H1 (cell line): ENCODE data around the gene SMPD2. TPM values are rescaled to one million over a fixed set of nuclear protein-coding genes. Genes with fewer than 3 reads are reported as not detected.

Experiments used
- CTCF ChIA-PET: fragments of 300-600 bp; sonication (Branson Sonifier 250); formaldehyde crosslinking; loops from one replicate; lab custom pipeline; 2021; ENCODE audit not compliant: partially characterized antibody; lab: Charles Lee
- POLR2A ChIA-PET: fragments of 300-600 bp; sonication (Branson Sonifier 250); formaldehyde crosslinking; loops from one replicate; lab custom pipeline; 2021; ENCODE audit warnings: inconsistent platforms; ENCODE audit not compliant: partially characterized antibody; lab: Charles Lee
- DNase-seq, 2 experiments: peaks; one replicate each; pipeline versions ENCODE4 v3.0.0 to v3.0.0-alpha.2; 2010 to 2022; ENCODE audit warnings: low spot score in 2 of 2, low read depth in 1 of 2, mixed read lengths in 1 of 2
- FAIRE-seq: peaks from 2 replicates; lab custom pipeline; 2011; peaks lifted over from hg19 to GRCh38; lab: Jason Lieb, UNC
- H2AFZ ChIP-seq: 2 replicates; pipeline ENCODE4 v1.8.1; 2012; ENCODE audit warnings: low read length, inconsistent platforms
- H2AK5ac ChIP-seq: 2 replicates; pipeline ENCODE4 v1.6.1; 2013; ENCODE audit warnings: low read depth, low read length
- H2BK120ac ChIP-seq: replicated peaks from 2 replicates; pipeline ENCODE3; 2013; ENCODE audit warnings: low read depth, low read length, inconsistent platforms
- H2BK12ac ChIP-seq: 2 replicates; pipeline ENCODE4 v1.6.1; 2013; ENCODE audit warnings: low read depth, low read length
- H2BK15ac ChIP-seq: 2 replicates; pipeline ENCODE4 v1.6.1; 2013; ENCODE audit warnings: low read length
- H2BK20ac ChIP-seq: 2 replicates; pipeline ENCODE4 v1.6.1; 2013; ENCODE audit warnings: low read length
- H2BK5ac ChIP-seq: 2 replicates; pipeline ENCODE4 v1.6.1; 2013; ENCODE audit warnings: low read depth, low read length
- H3K14ac ChIP-seq: 2 replicates; pipeline ENCODE4 v1.6.1; 2013; ENCODE audit warnings: inconsistent platforms; ENCODE audit not compliant: insufficient read length
- H3K18ac ChIP-seq: 2 replicates; pipeline ENCODE4 v1.6.1; 2013; ENCODE audit warnings: low read length; ENCODE audit errors: extremely low read depth
- H3K23ac ChIP-seq: 2 replicates; pipeline ENCODE4 v1.6.1; 2013; ENCODE audit warnings: inconsistent platforms; ENCODE audit not compliant: insufficient read length
- H3K23me2 ChIP-seq: 2 replicates; pipeline ENCODE4 v1.6.1; 2013; ENCODE audit warnings: low read depth, low read length
- H3K27ac ChIP-seq: 2 replicates; pipeline ENCODE4 v1.6.1; 2011; ENCODE audit warnings: low read depth, low read length, inconsistent platforms
- H3K27me3 ChIP-seq, 4 experiments: replicated peaks in 1 of 4; 1 replicate in 1 of 4; 2 replicates in 3 of 4; pipeline versions ENCODE4 v1.6.1 to v1.8.1; 2011 to 2013; ENCODE audit warnings: low read length in 3 of 4, mild to moderate bottlenecking in 3 of 4, inconsistent platforms in 2 of 4, mixed read lengths in 2 of 4, moderate library complexity in 1 of 4; ENCODE audit not compliant: control insufficient read depth in 3 of 4, insufficient read depth in 3 of 4; ENCODE audit errors: extremely low read depth in 1 of 4
- H3K36me3 ChIP-seq, 4 experiments: 2 replicates each; pipeline versions ENCODE4 v1.6.1 to v1.8.1; 2011 to 2013; ENCODE audit warnings: mild to moderate bottlenecking in 4 of 4, low read length in 3 of 4, moderate library complexity in 2 of 4, control low read depth in 1 of 4, inconsistent platforms in 1 of 4; ENCODE audit not compliant: insufficient read depth in 4 of 4, control insufficient read depth in 2 of 4
- H3K4ac ChIP-seq: replicated peaks from 2 replicates; pipeline ENCODE3; 2013; ENCODE audit warnings: low read length, low read depth, mixed read lengths, inconsistent platforms; ENCODE audit not compliant: insufficient read length
- H3K4me1 ChIP-seq, 4 experiments: replicated peaks in 1 of 4; 1 replicate in 1 of 4; 2 replicates in 3 of 4; pipeline versions ENCODE4 v1.6.1 to v1.8.1; 2011 to 2013; ENCODE audit warnings: low read length in 3 of 4, inconsistent platforms in 2 of 4, mixed read lengths in 1 of 4; ENCODE audit not compliant: insufficient read depth in 4 of 4, control insufficient read depth in 3 of 4
- H3K4me2 ChIP-seq, 2 experiments: 2 replicates each; pipeline versions ENCODE4 v1.6.1 to v1.8.1; 2011 to 2013; ENCODE audit warnings: low read depth in 2 of 2, low read length in 2 of 2, control low read depth in 1 of 2, inconsistent platforms in 1 of 2, mild to moderate bottlenecking in 1 of 2; ENCODE audit not compliant: insufficient read depth in 1 of 2
- H3K4me3 ChIP-seq, 4 experiments: fragments of 200-600, 300-600 bp in 1 of 4; sonication (generic), shearing (Covaris generic), sonication (Bioruptor Twin) in 1 of 4; 2 replicates each; pipeline versions ENCODE4 v1.5.1 to v1.8.1; 2011 to 2016; ENCODE audit warnings: low read length in 4 of 4, low read depth in 3 of 4, control low read depth in 2 of 4, inconsistent platforms in 2 of 4, mild to moderate bottlenecking in 2 of 4, mixed read lengths in 1 of 4, moderate library complexity in 1 of 4; ENCODE audit not compliant: insufficient read depth in 2 of 4; ENCODE audit errors: extremely low read depth in 1 of 4
- H3K56ac ChIP-seq: replicated peaks from 2 replicates; pipeline ENCODE3; 2013; ENCODE audit warnings: low read depth, mild to moderate bottlenecking, mixed read lengths, low read length, inconsistent platforms; ENCODE audit not compliant: insufficient read length
- H3K79me1 ChIP-seq: 2 replicates; pipeline ENCODE4 v1.6.1; 2013; ENCODE audit warnings: low read depth, low read length, control low read depth
- H3K79me2 ChIP-seq, 2 experiments: 2 replicates each; pipeline versions ENCODE4 v1.6.1 to v1.8.1; 2012 to 2013; ENCODE audit warnings: low read length in 2 of 2, mild to moderate bottlenecking in 2 of 2, inconsistent platforms in 1 of 2; ENCODE audit not compliant: insufficient read depth in 2 of 2, control insufficient read depth in 1 of 2
- H3K9ac ChIP-seq, 4 experiments: replicated peaks in 1 of 4; 1 replicate in 1 of 4; 2 replicates in 3 of 4; pipeline versions ENCODE4 v1.6.1 to v1.8.1; 2011 to 2013; ENCODE audit warnings: low read depth in 3 of 4, low read length in 3 of 4, control low read depth in 2 of 4, mild to moderate bottlenecking in 2 of 4, moderate library complexity in 2 of 4, inconsistent platforms in 1 of 4; ENCODE audit errors: extremely low read depth in 1 of 4
- H3K9me3 ChIP-seq, 2 experiments: 2 replicates each; pipeline versions ENCODE4 v1.6.1 to v1.8.1; 2012 to 2013; ENCODE audit warnings: mild to moderate bottlenecking in 2 of 2, moderate library complexity in 2 of 2, control low read depth in 1 of 2, inconsistent platforms in 1 of 2, low read depth in 1 of 2, low read length in 1 of 2, mixed read lengths in 1 of 2; ENCODE audit not compliant: insufficient read depth in 2 of 2
- H4K20me1 ChIP-seq, 2 experiments: replicated peaks in 1 of 2; 2 replicates each; pipeline versions ENCODE3 to v1.8.1; 2011 to 2013; ENCODE audit warnings: inconsistent platforms in 2 of 2, low read length in 2 of 2, mild to moderate bottlenecking in 1 of 2; ENCODE audit not compliant: insufficient read depth in 2 of 2, control insufficient read depth in 1 of 2
- H4K5ac ChIP-seq: 2 replicates; pipeline ENCODE4 v1.6.1; 2013; ENCODE audit warnings: low read length, low read depth, mixed read lengths, inconsistent platforms; ENCODE audit not compliant: insufficient read length
- H4K8ac ChIP-seq: 2 replicates; pipeline ENCODE4 v1.8.0; 2013; ENCODE audit warnings: mild to moderate bottlenecking, moderate library complexity, low read length, inconsistent platforms; ENCODE audit not compliant: insufficient read depth; ENCODE audit errors: extremely low read depth
- H4K91ac ChIP-seq: replicated peaks from 2 replicates; pipeline ENCODE3; 2013; ENCODE audit warnings: low read length, mixed read lengths, inconsistent platforms; ENCODE audit not compliant: insufficient read length
- ASH2L ChIP-seq: fragments of 200-600, 300-600 bp; sonication (generic); IDR thresholded peaks from one replicate; pipeline ENCODE4 v1.7.1; 2017; ENCODE audit warnings: low read length
- BACH1 ChIP-seq: IDR thresholded peaks from 2 replicates; pipeline ENCODE4 v1.6.1; 2012; ENCODE audit warnings: low read length, improper control_type of control experiment
- BCL11A ChIP-seq, 2 experiments: IDR thresholded peaks; one replicate each; pipeline ENCODE4 v1.6.1; 2011; ENCODE audit warnings: low read depth in 2 of 2, low read length in 2 of 2, mild to moderate bottlenecking in 2 of 2
- CEBPB ChIP-seq: IDR thresholded peaks from 2 replicates; pipeline ENCODE4 v1.6.1; 2012; ENCODE audit warnings: low read depth, low read length
- EP300 ChIP-seq, 2 experiments: IDR thresholded peaks; 1 replicate in 1 of 2; 2 replicates in 1 of 2; pipeline ENCODE4 v1.6.1; 2011 to 2012; ENCODE audit warnings: low read depth in 2 of 2, low read length in 2 of 2, mild to moderate bottlenecking in 2 of 2, borderline replicate concordance in 1 of 2, inconsistent platforms in 1 of 2, moderate library complexity in 1 of 2
- KDM4A ChIP-seq: IDR thresholded peaks from one replicate; pipeline ENCODE4 v1.7.1; 2012; ENCODE audit warnings: low read depth, mild to moderate bottlenecking, moderate library complexity, low read length, inconsistent platforms; ENCODE audit not compliant: severe bottlenecking
- KDM5A ChIP-seq: fragments of 200-600 bp; IDR thresholded peaks from 2 replicates; pipeline ENCODE4 v1.7.1; 2012; ENCODE audit warnings: mild to moderate bottlenecking, low read length, inconsistent platforms, mixed read lengths
- POLR2A ChIP-seq, 2 experiments: IDR thresholded peaks; 1 replicate in 1 of 2; 2 replicates in 1 of 2; pipeline ENCODE4 v1.6.1; 2011; ENCODE audit warnings: low read depth in 2 of 2, low read length in 2 of 2, mild to moderate bottlenecking in 2 of 2; ENCODE audit errors: control extremely low read depth in 1 of 2
- POLR2AphosphoS5 ChIP-seq: IDR thresholded peaks from 2 replicates; pipeline ENCODE4 v1.6.1; 2011; ENCODE audit warnings: low read depth, low read length
- SP4 ChIP-seq: IDR thresholded peaks from 2 replicates; pipeline ENCODE4 v1.6.1; 2012; ENCODE audit warnings: low read length, inconsistent platforms
- SUZ12 ChIP-seq: fragments of 200-600 bp; sonication (generic); IDR thresholded peaks from 2 replicates; pipeline ENCODE4 v1.6.1; 2012; ENCODE audit warnings: mild to moderate bottlenecking, inconsistent platforms, low read length, moderate library complexity, mixed read lengths
- TAF7 ChIP-seq: optimal IDR thresholded peaks from 2 replicates; pipeline ENCODE3; 2011; ENCODE audit warnings: low read depth, mild to moderate bottlenecking, inconsistent platforms, low read length, moderate library complexity, borderline replicate concordance
- TEAD4 ChIP-seq: IDR thresholded peaks from 2 replicates; pipeline ENCODE4 v1.6.1; 2012; ENCODE audit warnings: low read depth, low read length, inconsistent platforms, mixed read lengths
- USF2 ChIP-seq: IDR thresholded peaks from 2 replicates; pipeline ENCODE4 v1.6.1; 2011; ENCODE audit warnings: low read length, improper control_type of control experiment
- WGBS, 2 experiments: shearing (Covaris generic) in 1 of 2; methylation state at CpG; one replicate each; pipeline versions ENCODE4 v1.1.6 to v1.1.7; 2013 to 2015; ENCODE audit warnings: low lambda C conversion rate in 2 of 2, mixed read lengths in 2 of 2, inconsistent platforms in 1 of 2, low coverage in 1 of 2, missing lambda C conversion rate in 1 of 2; ENCODE audit not compliant: insufficient replicate concordance in 2 of 2, insufficient coverage in 1 of 2, insufficient read length in 1 of 2; ENCODE audit errors: extremely low coverage in 1 of 2, missing lambda C conversion rate in 1 of 2; 5-methylcytosine and 5-hydroxymethylcytosine counted together
- polyA plus RNA-seq, 7 experiments: library from polyadenylated mRNA; depleted of rRNA in 3 of 7; stranded (reverse) in 5 of 7; unstranded in 2 of 7; fragments of >200 nt in 5 of 7; fragments of 200-250 nt in 2 of 7; gene quantifications; 1 replicate in 5 of 7; 2 replicates in 1 of 7; 4 replicates in 1 of 7; pipeline versions ENCODE4 v1.2.1 to v1.2.3, GENCODE V29; 2011 to 2013; ENCODE audit warnings: missing spikeins in 2 of 7, mixed read lengths in 2 of 7
- total RNA-seq: library from RNA; stranded (reverse); fragmentation: NEBNext Ultra II Directional; extraction: Animal tissue kit (Norgen Biotek cat#: 25700); gene quantifications from 2 replicates; pipeline ENCODE4 v1.2.1, GENCODE V29; 2021

SMPD2 gene
- total and polyA plus RNA-seq, 2 of the 8 experiments (the other 6 are each of a cell fraction or from before 2014, with no cell fraction given), result 11.5 to 17.2 TPM

GRCh38 chr6:109420751-109421150 is 19.8 kb upstream of the SMPD2 start:
- POLR2A ChIA-PET, result interaction anchor here (2.3 kb wide), 1 partner anchor 10 kb away, joined by 7 read pairs; no protein-coding TSS in a partner anchor
- H3K27me3 ChIP-seq, result no peaks in the 10 kb centered on the region
- FAIRE-seq, result no peak
- no peak overlapping the region for H2AK5ac ChIP-seq
- H3K79me1 ChIP-seq, result no peaks in the 10 kb centered on the region
- H3K4ac ChIP-seq, result no peak overlapping the region
- TF ChIP-seq EP300 (IDR thresholded peaks at IDR 0.05; ENCODE audit: borderline replicate concordance in 1 of 2, low read depth in 2 of 2, low read length in 2 of 2), result no peak
- TF ChIP-seq SUZ12, result no peak
- no peak for TF ChIP-seq USF2
- no peak for TF ChIP-seq POLR2A (IDR thresholded peaks at IDR 0.05; ENCODE audit: control extremely low read depth in 1 of 2, low read depth in 2 of 2, low read length in 2 of 2)
- no peak for TF ChIP-seq POLR2AphosphoS5
- TF ChIP-seq BCL11A (IDR thresholded peaks at IDR 0.05; ENCODE audit: low read depth in 2 of 2, low read length in 2 of 2), result no peak
- no peak for TF ChIP-seq SP4
- no peak for TF ChIP-seq CEBPB
- no peak for TF ChIP-seq TEAD4
- TF ChIP-seq BACH1, result no peak
- no peak for TF ChIP-seq KDM4A
- no peak for TF ChIP-seq KDM5A
- TF ChIP-seq ASH2L, result no peak
- no peak for TF ChIP-seq TAF7
- no peak overlapping the region for H3K23ac ChIP-seq
- H2BK20ac ChIP-seq, result no peak overlapping the region
- H2BK120ac ChIP-seq, result no peak overlapping the region
- H2AFZ ChIP-seq, result no peak overlapping the region
- no peak overlapping the region for H2BK5ac ChIP-seq
- no peak overlapping the region for H3K14ac ChIP-seq
- CTCF ChIA-PET, result interaction anchor here (1.4 kb wide), 1 partner anchor 9 kb away, joined by 5 read pairs; no protein-coding TSS in a partner anchor
- no peak overlapping the region for H3K56ac ChIP-seq
- no peak overlapping the region for H4K8ac ChIP-seq
- H3K36me3 ChIP-seq, result no peaks in the 10 kb centered on the region
- H3K9ac ChIP-seq, result no peak overlapping the region
- H2BK12ac ChIP-seq, result no peak overlapping the region
- whole genome bisulfite sequencing, 2 experiments, result 83% methylated on average over 1 of the region's 1 CpG; no CpG with 5 or more reads in 1 of the 2 experiments
- no peaks in the 10 kb centered on the region for H3K23me2 ChIP-seq
- no peak overlapping the region for H3K4me3 ChIP-seq
- H3K4me1 ChIP-seq, result peaks cover 0 to 3% (median 0%) of the 10 kb centered on the region in 4 experiments; a peak in 1 of 7 replicates
- H4K20me1 ChIP-seq, result no peaks in the 10 kb centered on the region
- H3K27ac ChIP-seq, result no peak overlapping the region
- H4K5ac ChIP-seq, result no peak overlapping the region
- H3K9me3 ChIP-seq, result no peaks in the 10 kb centered on the region
- H3K18ac ChIP-seq, result no peak overlapping the region
- H3K79me2 ChIP-seq, result no peaks in the 10 kb centered on the region
- H2BK15ac ChIP-seq, result no peak overlapping the region
- no peak overlapping the region for H4K91ac ChIP-seq
- H3K4me2 ChIP-seq, result no peak overlapping the region
- DNase-seq, result no peak
